GM18505 (cell line): ENCODE measurements around the gene KRT3.

ENCODE experiments used
- ATAC-seq: cut with Tn5 transposase; IDR thresholded peaks from one replicate; pipeline ENCODE4 v1.9.1; 2021; ENCODE audit not compliant: unreplicated experiment
- POLR2A ChIP-seq: IDR thresholded peaks from 4 replicates; pipeline ENCODE4 v1.6.1; 2011; ENCODE audit warnings: borderline replicate concordance; ENCODE audit not compliant: insufficient read depth, insufficient read length; ENCODE audit errors: extremely low read depth

Gene KRT3

DNA sequence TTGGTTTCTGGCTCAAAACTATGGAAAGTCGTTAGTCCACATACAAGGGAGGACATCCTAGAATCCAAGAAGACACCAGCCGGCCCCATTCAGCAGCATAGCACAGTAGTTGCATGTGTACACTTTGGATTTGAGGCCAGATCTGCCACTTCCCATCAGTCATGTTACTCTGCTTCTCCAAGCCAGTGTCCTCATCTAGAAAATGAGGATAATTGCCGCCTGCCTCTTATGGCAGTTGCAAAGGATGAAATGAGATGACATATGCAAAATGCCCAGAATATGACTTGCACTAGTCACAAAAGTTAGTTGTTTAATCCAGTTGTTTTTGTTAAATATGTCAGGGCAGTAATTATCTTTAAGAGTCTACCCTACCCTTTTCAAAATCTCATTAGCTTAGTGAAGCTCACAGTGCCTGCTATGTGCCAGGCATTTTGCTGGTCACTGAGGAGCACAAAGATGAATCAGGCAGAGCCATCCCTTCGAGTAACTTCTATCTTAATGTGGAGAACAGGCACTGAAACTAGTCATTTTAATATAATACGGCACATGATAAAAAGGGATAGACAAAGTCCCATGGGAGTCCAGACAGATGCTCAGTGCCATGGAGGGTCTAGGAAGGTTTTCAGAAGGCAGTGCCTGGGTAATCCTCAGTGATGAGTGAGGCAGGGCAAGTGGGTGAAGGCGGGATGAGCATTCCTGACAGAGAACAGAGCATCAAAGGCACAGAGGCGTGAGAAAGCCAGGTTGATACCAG, 12.2 kb downstream of the KRT3 start:
- TF ChIP-seq POLR2A = no peak
- ATAC-seq = no peak

DNA sequence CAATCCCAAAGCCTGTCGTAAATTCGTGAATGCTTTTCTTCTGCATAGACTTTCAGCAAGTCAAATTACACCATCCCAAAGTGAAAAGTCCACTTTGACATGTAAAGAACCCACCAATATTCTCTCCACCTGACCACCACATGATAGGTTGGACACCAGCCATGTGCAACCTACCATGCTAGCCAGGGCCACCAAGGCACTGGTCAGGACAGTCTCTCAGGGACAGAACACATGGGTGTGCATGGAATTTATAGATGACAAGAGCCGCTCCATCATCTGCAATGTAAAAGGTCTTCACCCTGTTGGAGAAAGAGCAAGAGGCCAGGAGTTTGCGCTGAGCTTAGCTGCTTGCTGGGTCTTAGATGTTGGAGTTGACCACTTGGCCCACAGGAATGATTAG, 13.4 kb downstream of the KRT3 start:
- ATAC-seq = no peak
- no peak for TF ChIP-seq POLR2A

- ATAC-seq = no peak
- TF ChIP-seq POLR2A = no peak
Observed at GRCh38 chr12:52781399-52782082, 14.4 kb downstream of the KRT3 start.

- TF ChIP-seq POLR2A = no peak
- no peak for ATAC-seq
Observed at GRCh38 chr12:52779914-52780313, 16.0 kb downstream of the KRT3 start.

- TF ChIP-seq POLR2A = no peak
- no peak for ATAC-seq
Observed at GRCh38 chr12:52778833-52779232, 17.1 kb downstream of the KRT3 start.

- no peak for ATAC-seq
- no peak for TF ChIP-seq POLR2A
Observed at GRCh38 chr12:52777566-52777965, 18.4 kb downstream of the KRT3 start.

- no peak for TF ChIP-seq POLR2A
- no peak for ATAC-seq
Observed at GRCh38 chr12:52776913-52777395, 19.0 kb downstream of the KRT3 start, which contains the start of gene KRT76. TSS of gene KRT76 (minus strand) at chr12:52777345. CDS start at chr12:52777291, 54 bp downstream.

DNA sequence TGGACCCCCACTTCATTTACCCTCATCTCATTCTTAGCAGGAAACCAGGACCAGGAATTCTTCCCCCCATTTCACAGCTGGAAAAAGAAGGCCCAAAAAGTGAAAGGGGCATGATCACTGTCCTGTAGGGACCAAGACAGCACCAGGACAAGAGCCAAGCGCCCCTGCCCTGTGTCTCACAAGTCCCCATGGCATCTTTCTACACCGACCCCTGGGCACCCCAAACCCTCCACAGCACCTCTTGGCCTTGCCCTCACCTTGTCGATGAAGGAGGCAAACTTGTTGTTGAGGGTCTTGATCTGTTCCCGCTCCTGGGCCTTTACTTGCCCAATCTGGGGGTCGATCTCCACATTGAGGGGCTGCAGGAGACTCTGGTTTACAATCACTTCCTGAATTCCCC, 19.5 kb downstream of the KRT3 start:
- ATAC-seq = no peak
- TF ChIP-seq POLR2A = no peak

DNA sequence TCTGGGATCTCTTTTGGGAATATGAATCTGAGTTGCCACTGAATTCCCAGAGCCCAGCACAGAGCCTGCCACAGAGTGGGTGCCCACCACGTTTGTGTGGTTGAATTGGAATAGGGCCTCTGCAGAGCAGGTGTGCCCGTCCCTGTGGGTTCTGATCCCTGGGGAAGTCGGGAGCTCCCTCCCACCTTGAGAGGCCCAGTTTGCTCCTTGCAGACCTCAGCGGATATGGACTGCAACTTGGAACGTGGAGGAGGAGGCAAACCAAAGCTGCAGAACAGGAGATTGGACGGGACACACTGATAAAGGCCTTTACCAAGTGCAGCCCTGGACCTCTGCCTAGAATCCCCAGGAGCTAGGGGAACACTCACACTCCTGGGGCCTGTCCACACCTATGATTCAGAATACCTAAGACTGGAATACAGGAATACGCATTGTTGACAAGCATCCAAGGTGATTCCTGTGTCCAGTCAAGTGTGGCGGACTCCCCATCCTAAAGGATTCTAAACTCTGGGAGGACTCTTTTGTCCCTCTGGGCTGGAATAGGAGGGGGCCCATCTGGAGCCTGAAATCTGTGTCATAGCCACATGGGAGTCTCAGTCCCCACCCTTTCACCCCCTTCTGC, 21.2 kb downstream of the KRT3 start:
- no peak for ATAC-seq
- no peak for TF ChIP-seq POLR2A

- ATAC-seq = no peak
- TF ChIP-seq POLR2A = no peak
Observed at GRCh38 chr12:52772772-52773171, 23.1 kb downstream of the KRT3 start.

DNA sequence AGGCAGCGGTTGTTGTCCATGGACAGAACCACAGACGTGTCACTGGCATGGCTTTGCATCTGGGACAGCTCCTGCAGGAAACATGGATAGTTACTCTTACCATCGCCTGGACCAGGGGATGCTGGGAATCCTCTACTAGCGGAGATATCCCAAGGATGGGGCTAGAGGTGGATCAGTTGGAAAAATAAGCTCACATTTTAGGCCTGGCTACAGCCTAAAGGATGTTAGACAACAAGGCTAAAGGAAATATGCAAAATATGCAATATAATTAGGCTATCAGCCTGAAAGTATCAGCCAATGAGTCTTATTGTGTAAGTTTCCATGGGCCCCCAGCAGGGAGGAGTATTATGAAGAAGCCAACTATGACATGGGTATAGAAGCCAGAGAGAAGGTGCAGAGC, 23.7 kb downstream of the KRT3 start:
- ATAC-seq = no peak
- TF ChIP-seq POLR2A = no peak

- ATAC-seq = no peak
- no peak for TF ChIP-seq POLR2A
Observed at GRCh38 chr12:52771505-52771904, 24.4 kb downstream of the KRT3 start.

GRCh38 chr12:52771088-52771487, 24.8 kb downstream of the KRT3 start:
- ATAC-seq = no peak
- TF ChIP-seq POLR2A = no peak
